HepG2 (cell line): ENCODE measurements around the gene TTC5. TPM values are rescaled to one million over a fixed set of nuclear protein-coding genes. Genes with fewer than 3 reads are reported as not detected.
A peak's percentile ranks its signal among the peaks of the same experiment; 100 is the strongest.

ENCODE experiments used
- DZIP1 ChIP-seq: sonication (generic); formaldehyde crosslinking; IDR thresholded peaks from 2 replicates; pipeline ENCODE4 v1.5.0; 2020; ENCODE audit warnings: mild to moderate bottlenecking, missing genetic modification reagents
- ISL2 ChIP-seq: sonication (generic); formaldehyde crosslinking; IDR thresholded peaks from 2 replicates; pipeline ENCODE4 v1.5.0; 2020; ENCODE audit warnings: missing genetic modification reagents
- KDM5B ChIP-seq: sonication (generic); formaldehyde crosslinking; IDR thresholded peaks from 2 replicates; pipeline ENCODE4 v1.4.0; 2020; ENCODE audit warnings: missing genetic modification reagents, mild to moderate bottlenecking, borderline replicate concordance
- KMT2B ChIP-seq: IDR thresholded peaks from 2 replicates; pipeline ENCODE4 v1.6.1; 2016; ENCODE audit warnings: missing genetic modification reagents, missing compliant biosample characterization
- MXD4 ChIP-seq: IDR thresholded peaks from 2 replicates; pipeline ENCODE4 v1.6.1; 2016; ENCODE audit warnings: mild to moderate bottlenecking, missing biosample characterization, missing genetic modification reagents
- NCOA2 ChIP-seq: sonication (generic); formaldehyde crosslinking; IDR thresholded peaks from 2 replicates; pipeline ENCODE4 v1.8.0; 2022; ENCODE audit warnings: inconsistent platforms
- NFIC ChIP-seq: IDR thresholded peaks from 2 replicates; pipeline ENCODE4 v1.6.1; 2012; ENCODE audit warnings: mild to moderate bottlenecking, low read length, inconsistent platforms
- NFYC ChIP-seq: IDR thresholded peaks from 2 replicates; pipeline ENCODE4 v1.6.1; 2016; ENCODE audit warnings: missing genetic modification reagents, missing compliant biosample characterization
- PRDM10 ChIP-seq: sonication (generic); formaldehyde crosslinking; IDR thresholded peaks from 2 replicates; pipeline ENCODE4 v1.4.0; 2020; ENCODE audit warnings: low read depth, missing genetic modification reagents
- REL ChIP-seq: sonication (generic); formaldehyde crosslinking; conservative IDR thresholded peaks from 2 replicates; pipeline ENCODE4 v1.8.0; 2022; ENCODE audit warnings: mild to moderate bottlenecking, missing genetic modification reagents, moderate library complexity
- SIX4 ChIP-seq: sonication (generic); formaldehyde crosslinking; IDR thresholded peaks from 2 replicates; pipeline ENCODE4 v1.4.0; 2020; ENCODE audit warnings: missing genetic modification reagents
- SP1 ChIP-seq, 2 experiments: fragments of 450-650 bp in 1 of 2; sonication (generic) in 1 of 2; formaldehyde crosslinking in 1 of 2; IDR thresholded peaks; 2 replicates each; pipeline versions ENCODE4 v1.4.0 to v1.6.1; 2016 to 2020; ENCODE audit warnings: missing genetic modification reagents in 1 of 2
- SSRP1 ChIP-seq: IDR thresholded peaks from 2 replicates; pipeline ENCODE4 v1.6.1; 2016; ENCODE audit warnings: control low read depth
- ZBTB7A ChIP-seq: sonication (generic); formaldehyde crosslinking; IDR thresholded peaks from 2 replicates; pipeline ENCODE4 v1.8.0; 2022; ENCODE audit warnings: mild to moderate bottlenecking, missing genetic modification reagents
- ZBTB7B ChIP-seq: sonication (generic); formaldehyde crosslinking; IDR thresholded peaks from 2 replicates; pipeline ENCODE4 v1.4.0; 2020; ENCODE audit warnings: missing genetic modification reagents
- ZC3H4 ChIP-seq: sonication (generic); formaldehyde crosslinking; IDR thresholded peaks from 2 replicates; pipeline ENCODE4 v1.4.0; 2020; ENCODE audit warnings: missing genetic modification reagents, borderline replicate concordance
- ZNF180 ChIP-seq: sonication (generic); formaldehyde crosslinking; IDR thresholded peaks from 2 replicates; pipeline ENCODE4 v1.4.0; 2020; ENCODE audit warnings: low read depth, missing genetic modification reagents, borderline replicate concordance
- ZNF556 ChIP-seq: sonication (generic); formaldehyde crosslinking; IDR thresholded peaks from 2 replicates; pipeline ENCODE4 v1.4.0; 2020; ENCODE audit warnings: mild to moderate bottlenecking, missing genetic modification reagents, borderline replicate concordance
- ZNF75D ChIP-seq: sonication (generic); formaldehyde crosslinking; IDR thresholded peaks from 2 replicates; pipeline ENCODE4 v1.8.1; 2023; ENCODE audit warnings: missing genetic modification reagents, mild to moderate bottlenecking, borderline replicate concordance
- ZSCAN25 ChIP-seq: sonication (generic); formaldehyde crosslinking; IDR thresholded peaks from 2 replicates; pipeline ENCODE4 v1.8.0; 2022; ENCODE audit warnings: mild to moderate bottlenecking, missing genetic modification reagents
- ZSCAN5A ChIP-seq: sonication (generic); formaldehyde crosslinking; IDR thresholded peaks from 2 replicates; pipeline ENCODE4 v1.8.0; 2022; ENCODE audit warnings: mild to moderate bottlenecking, missing genetic modification reagents, borderline replicate concordance
- polyA plus RNA-seq, 8 experiments: library from polyadenylated mRNA; depleted of rRNA in 3 of 8; stranded (reverse) in 7 of 8; unstranded in 1 of 8; fragments of >200 nt; fragmentation: Illumina TruSeq in 4 of 8; extraction: Trizol in 4 of 8; gene quantifications; 2 replicates each; pipeline versions ENCODE4 v1.2.1 to v1.2.3, GENCODE V29; 2011 to 2016; ENCODE audit warnings: low read depth in 4 of 8, missing spikeins in 1 of 8, mixed read lengths in 1 of 8; ENCODE audit not compliant: insufficient read depth in 1 of 8
- total RNA-seq, 5 experiments: library from RNA; depleted of rRNA; stranded (reverse); fragments of >200 nt; fragmentation: Illumina TruSeq; extraction: Trizol; gene quantifications; 2 replicates each; pipeline ENCODE4 v1.2.3, GENCODE V29; 2016; ENCODE audit warnings: low read depth in 1 of 5
- TF ChIP-seq, protein P1 (sequence below): sonication (generic); formaldehyde crosslinking; IDR thresholded peaks from 2 replicates; pipeline ENCODE4 v1.8.1; 2023; ENCODE audit warnings: missing genetic modification reagents, mild to moderate bottlenecking, borderline replicate concordance

Gene TTC5
- total and polyA plus RNA-seq, 2 of the 13 experiments (the other 11 are each of a cell fraction or from before 2014, with no cell fraction given): 8.7 to 28.5 TPM

DNA sequence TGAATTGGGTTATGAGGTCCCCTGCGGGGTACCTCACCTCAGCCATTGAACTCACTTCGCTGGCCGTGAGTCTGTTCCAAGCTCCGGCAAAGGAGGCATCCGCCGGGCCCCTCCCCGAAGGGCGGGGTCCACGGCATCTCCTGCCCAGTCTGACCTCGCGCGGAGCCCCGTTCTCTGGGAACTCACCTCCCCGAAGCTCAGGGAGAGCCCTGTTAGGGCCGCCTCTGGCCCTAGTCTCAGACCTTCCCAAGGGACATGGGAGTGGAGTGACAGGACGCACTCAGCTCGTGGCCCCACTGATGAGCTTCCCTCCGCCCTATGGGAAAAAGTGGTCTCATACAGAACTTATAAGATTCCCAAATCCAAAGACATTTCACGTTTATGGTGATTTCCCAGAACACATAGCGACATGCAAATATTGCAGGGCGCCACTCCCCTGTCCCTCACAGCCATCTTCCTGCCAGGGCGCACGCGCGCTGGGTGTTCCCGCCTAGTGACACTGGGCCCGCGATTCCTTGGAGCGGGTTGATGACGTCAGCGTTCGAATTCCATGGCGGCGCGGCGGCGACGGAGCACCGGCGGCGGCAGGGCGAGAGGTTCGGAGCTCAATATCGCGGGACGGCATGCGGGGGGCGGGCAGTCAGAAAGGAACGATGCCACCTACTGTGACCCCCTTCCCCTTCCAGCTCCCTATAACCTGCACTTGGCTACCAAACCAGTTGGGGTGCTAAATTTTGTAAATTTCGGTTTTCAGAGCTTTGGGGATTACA, 37.5 kb upstream of the TTC5 start, which contains the start of gene PARP2 (continued):
- no peak for TF ChIP-seq DZIP1 (CRISPR knock-in tag)
- no peak for TF ChIP-seq ZSCAN25 (CRISPR knock-in tag)
- no peak for TF ChIP-seq SSRP1
- peak; percentile 73 for TF ChIP-seq ISL2 (CRISPR knock-in tag)
- 0 out of 2 replicates have a peak, but pooled peaks have one; percentile 33 for TF ChIP-seq NCOA2 (CRISPR knock-in tag)
- no peak; the same call in 1 of the 2 replicates for TF ChIP-seq NFIC
- TF ChIP-seq, protein P1, sequence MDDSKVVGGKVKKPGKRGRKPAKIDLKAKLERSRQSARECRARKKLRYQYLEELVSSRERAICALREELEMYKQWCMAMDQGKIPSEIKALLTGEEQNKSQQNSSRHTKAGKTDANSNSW (CRISPR knock-in tag): no peak; the same call in 1 of the 2 replicates
- TF ChIP-seq SP1 (IDR thresholded peaks at IDR 0.05): no peak
- 0 out of 2 replicates have a peak, but pooled peaks have one; percentile 47 for TF ChIP-seq SP1 (CRISPR knock-in tag; IDR thresholded peaks at IDR 0.05)
- TF ChIP-seq KDM5B (CRISPR knock-in tag): peak; percentile 94; the same call in 1 of the 2 replicates
- peak; percentile 97; the same call in 1 of the 2 replicates for TF ChIP-seq ZNF556 (CRISPR knock-in tag)
- peak; percentile 61; the same call in 1 of the 2 replicates for TF ChIP-seq NFYC (CRISPR knock-in tag)
- TF ChIP-seq ZBTB7B (CRISPR knock-in tag): peak; percentile 74
- peak; percentile 97 for TF ChIP-seq KMT2B
- no peak; the same call in 1 of the 2 replicates for TF ChIP-seq MXD4
- TF ChIP-seq PRDM10 (CRISPR knock-in tag): peak; percentile 87; the same call in 1 of the 2 replicates
- TF ChIP-seq ZSCAN5A (CRISPR knock-in tag): peak; percentile 98
- 0 out of 2 replicates have a peak, but pooled peaks have one; percentile 18 for TF ChIP-seq ZBTB7A (CRISPR knock-in tag)
- TF ChIP-seq REL: peak; percentile 93; the same call in 1 of the 2 replicates
- TF ChIP-seq ZNF180: no peak
- TF ChIP-seq ZNF75D (CRISPR knock-in tag): no peak
- TF ChIP-seq SIX4 (CRISPR knock-in tag): no peak
- no peak for TF ChIP-seq ZC3H4 (CRISPR knock-in tag)
